ENCODE measurements around the gene RNF10.

GRCh38 chr12:120596901-120597300 lies 62.7 kb downstream of the RNF10 start:
- TF ChIP-seq, protein P1, sequence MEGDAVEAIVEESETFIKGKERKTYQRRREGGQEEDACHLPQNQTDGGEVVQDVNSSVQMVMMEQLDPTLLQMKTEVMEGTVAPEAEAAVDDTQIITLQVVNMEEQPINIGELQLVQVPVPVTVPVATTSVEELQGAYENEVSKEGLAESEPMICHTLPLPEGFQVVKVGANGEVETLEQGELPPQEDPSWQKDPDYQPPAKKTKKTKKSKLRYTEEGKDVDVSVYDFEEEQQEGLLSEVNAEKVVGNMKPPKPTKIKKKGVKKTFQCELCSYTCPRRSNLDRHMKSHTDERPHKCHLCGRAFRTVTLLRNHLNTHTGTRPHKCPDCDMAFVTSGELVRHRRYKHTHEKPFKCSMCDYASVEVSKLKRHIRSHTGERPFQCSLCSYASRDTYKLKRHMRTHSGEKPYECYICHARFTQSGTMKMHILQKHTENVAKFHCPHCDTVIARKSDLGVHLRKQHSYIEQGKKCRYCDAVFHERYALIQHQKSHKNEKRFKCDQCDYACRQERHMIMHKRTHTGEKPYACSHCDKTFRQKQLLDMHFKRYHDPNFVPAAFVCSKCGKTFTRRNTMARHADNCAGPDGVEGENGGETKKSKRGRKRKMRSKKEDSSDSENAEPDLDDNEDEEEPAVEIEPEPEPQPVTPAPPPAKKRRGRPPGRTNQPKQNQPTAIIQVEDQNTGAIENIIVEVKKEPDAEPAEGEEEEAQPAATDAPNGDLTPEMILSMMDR (IDR thresholded peaks at IDR 0.05; ENCODE audit: poor library complexity, severe bottlenecking) = no peak
- no peak for TF ChIP-seq EZH2 (IDR thresholded peaks at IDR 0.05; ENCODE audit: borderline replicate concordance, insufficient read depth, low read length, poor library complexity, severe bottlenecking)
- TF ChIP-seq POLR2AphosphoS5 (IDR thresholded peaks at IDR 0.05) = no peak

Measured in neural cell (in vitro differentiated cells).